ENCODE data around the gene SYT12. TPM values are rescaled to one million over a fixed set of nuclear protein-coding genes. Genes with fewer than 3 reads are reported as not detected.

Gene SYT12, protein sequence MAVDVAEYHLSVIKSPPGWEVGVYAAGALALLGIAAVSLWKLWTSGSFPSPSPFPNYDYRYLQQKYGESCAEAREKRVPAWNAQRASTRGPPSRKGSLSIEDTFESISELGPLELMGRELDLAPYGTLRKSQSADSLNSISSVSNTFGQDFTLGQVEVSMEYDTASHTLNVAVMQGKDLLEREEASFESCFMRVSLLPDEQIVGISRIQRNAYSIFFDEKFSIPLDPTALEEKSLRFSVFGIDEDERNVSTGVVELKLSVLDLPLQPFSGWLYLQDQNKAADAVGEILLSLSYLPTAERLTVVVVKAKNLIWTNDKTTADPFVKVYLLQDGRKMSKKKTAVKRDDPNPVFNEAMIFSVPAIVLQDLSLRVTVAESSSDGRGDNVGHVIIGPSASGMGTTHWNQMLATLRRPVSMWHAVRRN
- total RNA-seq: not detected in 2 replicates

DNA sequence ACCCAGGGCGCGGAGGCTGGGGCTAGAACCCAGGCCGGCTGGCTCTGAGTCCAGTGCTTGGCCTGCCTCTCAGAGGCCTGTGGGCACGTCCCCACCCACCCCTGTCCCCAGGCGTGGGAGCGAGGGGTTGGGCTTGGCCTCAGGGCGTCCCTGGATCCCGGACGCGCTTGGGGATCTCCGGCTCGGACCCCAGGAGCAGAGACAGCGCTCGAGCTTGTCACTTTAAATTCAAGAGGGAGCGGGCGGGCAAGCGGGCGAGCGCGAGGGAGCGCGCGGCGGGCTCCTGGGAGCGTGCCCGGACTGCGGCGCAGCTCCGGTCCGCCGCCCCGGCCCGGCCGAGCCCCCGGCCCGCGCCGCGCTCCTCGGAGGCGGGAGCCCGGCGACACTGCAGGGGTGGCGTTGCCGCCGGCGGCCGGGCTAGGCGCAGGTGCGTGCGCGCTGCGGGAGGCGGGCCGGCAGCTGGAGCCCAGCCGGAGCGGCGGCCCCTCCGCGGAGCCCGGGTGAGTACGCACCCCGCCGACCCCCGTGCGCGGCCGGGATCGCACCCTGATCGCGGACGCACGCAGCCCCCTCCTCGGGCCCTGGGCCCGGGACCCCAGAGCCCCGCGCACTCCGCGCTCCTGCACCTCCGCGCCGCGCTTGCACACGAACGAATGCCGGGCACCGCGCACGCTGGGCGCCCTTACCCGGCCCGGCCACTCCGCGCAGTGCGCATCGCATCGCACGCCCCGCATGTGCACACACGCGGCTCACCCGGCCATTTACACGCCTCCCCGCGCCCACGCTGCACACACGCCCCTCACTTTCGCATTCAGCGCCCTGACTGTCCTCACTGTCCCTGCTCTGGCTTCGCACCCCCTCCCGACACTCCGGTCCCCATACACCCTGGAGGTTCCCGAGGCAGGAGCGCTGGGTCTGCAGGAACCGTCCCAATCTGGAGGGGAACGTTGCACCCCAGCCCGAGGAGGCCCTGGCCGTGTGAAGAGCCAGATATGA, at the start of gene SYT12:
TSS of gene SYT12 (plus strand) at position 174 of the 996 bp plus-strand sequence. CDS start 7,011 bp downstream, outside the sequence.
- Mint-ChIP-seq H3K4me1 (peaks cover 14% of the 10 kb centered on the region), H3K27me3 (peaks cover 60% of the 10 kb centered on the region), H3K27ac (no peak within 1 kb of the TSS), H3K9me3 (no peaks in the 10 kb centered on the region), H3K4me3 (peak within 1 kb of the TSS; percentile 53), H3K36me3 (ENCODE audit: low read depth) (no peaks in the 10 kb centered on the region)
- peak; percentile 64 for DNase-seq
- intact Hi-C loops (cut with micrococcal nuclease): loop anchor here (5.0 kb wide), 1 partner anchor 66 kb away; the partner anchor contains the start of gene PC

DNA sequence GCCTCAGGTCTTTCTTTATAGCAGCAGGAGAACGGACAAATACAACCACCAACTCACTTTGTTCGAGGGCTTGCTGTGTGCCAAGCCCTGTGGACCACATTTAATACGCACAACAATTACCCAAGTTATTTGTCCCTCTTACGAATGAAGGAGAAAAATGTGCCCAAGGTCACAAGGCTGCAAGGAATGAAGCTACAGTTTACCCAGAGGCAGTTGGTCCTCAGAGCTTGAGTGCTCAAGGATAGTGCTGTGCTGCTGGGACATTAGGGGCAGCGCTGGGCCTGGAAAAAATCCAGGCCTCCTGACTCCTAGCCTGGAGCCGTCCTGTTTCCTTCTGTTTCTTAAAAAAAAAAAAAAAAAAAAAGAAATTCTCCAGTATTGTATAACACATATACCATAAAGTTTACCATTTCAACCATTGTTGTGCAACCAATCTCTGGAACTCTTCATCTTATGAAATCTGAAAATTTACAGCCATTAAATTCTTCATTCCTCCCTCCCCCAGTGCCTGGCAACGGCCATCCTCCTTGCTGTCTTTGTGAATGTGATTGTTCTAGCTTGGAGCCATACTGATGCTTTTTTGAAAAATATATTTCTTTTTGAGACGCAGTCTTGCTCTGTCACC, 48.9 kb upstream of the SYT12 start:
- peaks cover 11% of the 10 kb centered on the region for H3K4me1 Mint-ChIP-seq
- no peaks in the 10 kb centered on the region for H3K9me3 Mint-ChIP-seq
- H3K27ac Mint-ChIP-seq: no peak overlapping the region
- DNase-seq: no peak
- no peak overlapping the region for H3K4me3 Mint-ChIP-seq
- intact Hi-C loops (cut with micrococcal nuclease): loop anchor here (10.0 kb wide), 1 partner anchor 89 kb away; no protein-coding TSS in a partner anchor
- peaks cover 2% of the 10 kb centered on the region for H3K27me3 Mint-ChIP-seq
- no peaks in the 10 kb centered on the region for H3K36me3 Mint-ChIP-seq (ENCODE audit: low read depth)

DNA sequence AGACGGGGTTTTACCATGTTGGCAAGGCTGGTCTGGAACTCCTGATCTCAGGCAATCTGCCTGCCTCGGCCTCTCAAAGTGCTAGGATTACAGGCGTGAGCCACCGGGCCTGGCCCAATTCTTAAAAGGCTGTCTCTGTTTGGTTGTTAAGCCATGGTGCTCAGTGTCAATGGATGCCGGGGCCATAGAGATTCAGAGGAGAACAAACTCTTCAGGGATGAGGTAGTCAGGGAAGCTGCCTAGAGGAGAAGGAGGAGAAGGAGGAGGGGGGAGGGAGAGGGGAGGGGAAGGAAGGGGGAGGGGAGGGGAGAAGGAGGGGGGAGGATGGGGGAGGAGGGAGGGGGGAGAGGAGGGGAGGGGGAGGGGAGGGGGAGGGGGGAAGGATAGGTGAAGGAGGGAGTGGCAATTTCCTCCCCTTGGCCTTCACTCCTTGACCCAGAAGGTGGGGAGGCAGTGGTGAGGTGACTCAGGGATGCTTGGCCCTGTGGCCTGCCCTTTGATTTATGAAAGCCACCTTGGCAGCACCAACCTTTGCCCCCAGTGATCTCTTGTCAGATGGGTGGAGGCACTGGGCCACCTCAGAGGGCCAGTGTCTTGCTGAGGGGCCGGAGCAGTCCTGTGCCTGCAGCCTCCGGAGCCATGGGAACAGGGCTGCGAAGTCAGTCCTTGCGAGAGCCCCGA, 48.1 kb upstream of the SYT12 start, which contains the start of gene C11orf86:
TSS of gene C11orf86 (plus strand) at position 581 of the 681 bp plus-strand sequence. CDS start at position 640, 59 bp downstream.
- no peak for DNase-seq
- H3K27me3 Mint-ChIP-seq: peaks cover 2% of the 10 kb centered on the region
- H3K4me3 Mint-ChIP-seq: no peak within 1 kb of the TSS
- peaks cover 11% of the 10 kb centered on the region for H3K4me1 Mint-ChIP-seq
- H3K36me3 Mint-ChIP-seq (ENCODE audit: low read depth): no peaks in the 10 kb centered on the region
- H3K27ac Mint-ChIP-seq: no peak within 1 kb of the TSS
- intact Hi-C loops (cut with micrococcal nuclease): loop anchor here (10.0 kb wide), 1 partner anchor 90 kb away; no protein-coding TSS in a partner anchor
- no peaks in the 10 kb centered on the region for H3K9me3 Mint-ChIP-seq

DNA sequence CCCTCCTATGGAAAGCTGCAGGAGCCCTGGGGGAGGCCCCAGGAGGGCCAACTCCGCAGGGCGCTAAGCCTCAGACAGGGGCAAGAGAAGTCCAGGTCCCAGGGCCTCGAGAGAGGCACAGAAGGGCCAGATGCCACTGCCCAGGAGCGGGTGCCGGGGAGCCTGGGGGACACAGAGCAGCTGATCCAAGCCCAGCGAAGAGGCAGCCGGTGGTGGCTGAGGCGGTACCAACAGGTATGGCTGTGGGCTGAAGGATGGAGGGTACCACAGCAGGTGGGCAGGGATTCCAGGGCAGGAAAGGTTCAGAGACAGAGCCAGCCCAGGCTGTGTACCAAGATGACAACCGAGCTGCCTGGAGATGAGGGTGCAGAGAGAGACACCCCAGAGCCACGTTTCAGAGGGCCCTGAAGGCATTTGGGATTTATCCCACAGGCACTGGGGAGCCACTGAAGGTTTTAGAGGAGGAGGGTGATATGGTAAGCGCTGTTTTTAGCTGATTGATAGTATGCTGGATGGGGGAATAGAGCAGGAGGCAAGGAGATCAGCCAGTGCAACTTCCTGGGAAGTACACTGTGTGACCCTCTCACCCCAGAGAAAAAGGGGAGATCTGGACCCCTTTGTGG, 47.4 kb upstream of the SYT12 start:
- Mint-ChIP-seq H3K27ac (no peak overlapping the region), H3K4me3 (no peak overlapping the region), H3K27me3 (peaks cover 2% of the 10 kb centered on the region), H3K4me1 (peaks cover 7% of the 10 kb centered on the region), H3K9me3 (no peaks in the 10 kb centered on the region), H3K36me3 (ENCODE audit: low read depth) (no peaks in the 10 kb centered on the region)
- intact Hi-C loops (cut with micrococcal nuclease): loop anchor here (10.0 kb wide), 1 partner anchor 91 kb away; no protein-coding TSS in a partner anchor
- no peak for DNase-seq

DNA sequence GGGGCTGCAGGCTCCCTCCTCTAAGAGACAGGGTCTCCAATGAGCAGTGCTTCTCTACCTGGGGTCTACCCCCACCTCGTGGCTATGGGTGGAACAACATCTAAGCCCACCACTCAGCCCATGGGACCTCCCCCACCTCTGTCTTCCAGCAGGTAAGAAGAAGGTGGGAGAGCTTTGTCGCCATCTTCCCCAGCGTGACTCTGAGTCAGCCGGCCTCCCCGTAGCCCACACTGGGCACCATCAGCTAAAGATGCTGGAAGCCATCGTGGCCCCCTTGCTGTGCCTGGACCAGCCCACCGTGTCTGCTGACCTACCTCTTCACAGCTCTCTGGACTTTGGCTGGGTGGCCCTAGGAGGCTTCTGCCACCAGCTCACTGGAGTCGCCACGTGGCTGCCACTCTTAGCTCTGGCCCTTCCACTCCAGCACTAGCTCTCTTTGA, 46.9 kb upstream of the SYT12 start:
- Mint-ChIP-seq H3K4me1 (peaks cover 2% of the 10 kb centered on the region), H3K27me3 (peaks cover 2% of the 10 kb centered on the region), H3K9me3 (no peaks in the 10 kb centered on the region), H3K4me3 (no peak overlapping the region), H3K36me3 (ENCODE audit: low read depth) (no peaks in the 10 kb centered on the region), H3K27ac (no peak overlapping the region)
- peak; percentile 65 for DNase-seq
- intact Hi-C loops (cut with micrococcal nuclease): loop anchor here (10.0 kb wide), 1 partner anchor 91 kb away; no protein-coding TSS in a partner anchor

DNA sequence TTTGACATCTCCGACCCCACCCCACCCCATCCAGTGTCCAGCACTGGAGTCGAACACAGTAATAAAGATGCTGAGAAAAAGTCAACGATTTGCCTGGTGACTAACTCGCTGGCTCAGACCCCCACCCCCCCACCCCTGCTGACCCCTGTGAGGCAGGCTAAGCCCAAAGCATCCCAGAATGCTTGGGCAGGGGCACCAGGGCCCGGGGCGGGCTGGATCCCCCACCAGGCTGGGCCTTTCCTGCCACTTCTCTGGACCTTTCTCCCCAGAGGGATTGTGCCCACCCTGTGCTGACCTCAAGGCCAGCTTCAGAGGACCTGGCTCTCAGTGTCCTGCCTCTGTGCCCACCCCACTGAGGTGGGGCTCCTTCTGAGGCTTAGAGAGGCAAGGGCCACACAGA, 46.0 kb upstream of the SYT12 start:
- Mint-ChIP-seq H3K4me1 (no peaks in the 10 kb centered on the region), H3K4me3 (no peak overlapping the region), H3K9me3 (no peaks in the 10 kb centered on the region), H3K27me3 (peaks cover 2% of the 10 kb centered on the region), H3K27ac (no peak overlapping the region), H3K36me3 (ENCODE audit: low read depth) (no peaks in the 10 kb centered on the region)
- no peak for DNase-seq
- intact Hi-C loops (cut with micrococcal nuclease): loop anchor here (10.0 kb wide), 1 partner anchor 92 kb away; no protein-coding TSS in a partner anchor

DNA sequence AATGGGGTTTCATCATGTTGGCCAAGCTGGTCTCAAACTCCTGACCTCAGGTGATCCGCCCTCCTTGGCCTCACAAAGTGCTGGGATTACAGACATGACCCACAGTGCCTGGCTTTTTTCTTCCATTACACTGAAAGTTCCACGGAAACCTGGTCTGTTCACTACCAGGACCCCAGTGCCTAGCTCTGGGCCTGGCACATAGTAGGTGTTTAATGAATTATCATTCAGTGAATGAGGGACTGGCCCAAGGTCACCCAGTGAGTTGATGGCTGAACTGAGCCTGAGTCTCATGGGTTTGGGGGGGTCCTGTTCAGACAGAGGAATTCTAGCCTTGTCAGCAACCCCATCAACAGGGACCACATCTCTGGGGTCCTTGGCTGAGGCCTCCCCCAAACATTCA, 44.7 kb upstream of the SYT12 start:
- DNase-seq: no peak
- intact Hi-C loops (cut with micrococcal nuclease): loop anchor here (10.0 kb wide), 1 partner anchor 93 kb away; no protein-coding TSS in a partner anchor
- Mint-ChIP-seq H3K4me3 (no peak overlapping the region), H3K9me3 (no peaks in the 10 kb centered on the region), H3K27me3 (no peaks in the 10 kb centered on the region), H3K27ac (no peak overlapping the region), H3K4me1 (no peaks in the 10 kb centered on the region), H3K36me3 (ENCODE audit: low read depth) (no peaks in the 10 kb centered on the region)

DNA sequence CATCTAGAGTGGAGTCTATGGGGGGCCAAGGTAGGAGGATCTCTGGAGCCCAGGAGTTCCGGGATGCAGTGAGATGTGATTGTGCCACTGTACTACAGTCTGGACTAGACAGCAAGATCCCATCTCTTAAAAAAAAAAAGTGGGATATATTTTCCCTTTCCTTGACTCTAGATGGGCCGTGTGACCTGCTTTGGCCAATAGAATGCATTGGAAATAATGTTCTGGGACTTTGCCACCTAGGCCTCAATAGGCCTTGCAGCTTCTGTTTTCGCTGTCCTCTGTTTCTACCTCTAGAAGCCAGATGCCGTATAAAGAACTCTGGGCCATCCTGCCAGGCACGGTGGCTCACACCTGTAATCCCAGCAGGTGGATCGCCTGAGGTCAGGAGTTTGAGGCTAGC, 44.2 kb upstream of the SYT12 start:
- H3K4me3 Mint-ChIP-seq: no peak overlapping the region
- H3K4me1 Mint-ChIP-seq: no peaks in the 10 kb centered on the region
- no peak for DNase-seq
- no peaks in the 10 kb centered on the region for H3K36me3 Mint-ChIP-seq (ENCODE audit: low read depth)
- no peak overlapping the region for H3K27ac Mint-ChIP-seq
- no peaks in the 10 kb centered on the region for H3K27me3 Mint-ChIP-seq
- intact Hi-C loops (cut with micrococcal nuclease): loop anchor here (10.0 kb wide), 1 partner anchor 94 kb away; no protein-coding TSS in a partner anchor
- H3K9me3 Mint-ChIP-seq: no peaks in the 10 kb centered on the region

DNA sequence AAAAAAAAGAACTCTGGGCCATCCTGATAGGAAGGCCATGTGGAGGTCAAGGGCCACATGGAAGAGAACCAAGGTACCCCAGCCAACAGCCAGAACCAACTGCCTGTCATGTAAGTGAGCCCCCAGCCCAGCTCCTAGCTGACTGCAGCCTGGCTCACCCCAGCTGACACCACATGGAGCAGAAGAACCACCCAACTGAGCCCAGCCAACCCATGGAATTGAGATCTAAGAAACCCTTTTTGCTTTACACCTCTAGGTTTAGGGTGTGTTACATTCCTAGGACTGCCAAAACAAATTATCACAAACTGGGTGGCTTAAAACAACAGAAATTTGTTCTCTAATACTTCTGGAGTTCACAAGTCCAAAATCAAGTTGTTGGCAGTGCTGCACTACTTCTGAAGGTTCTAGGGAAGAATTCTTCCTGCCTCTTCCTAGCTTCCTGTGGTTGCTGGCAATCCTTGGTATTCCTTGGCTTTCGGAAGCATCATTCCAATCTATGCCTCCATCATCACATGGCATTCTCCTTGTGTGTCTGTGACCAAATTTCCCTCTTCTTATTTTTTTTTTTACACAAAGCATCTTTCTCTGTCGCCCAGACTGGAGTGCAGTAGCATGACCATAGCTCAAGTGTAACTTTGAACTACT, 43.5 kb upstream of the SYT12 start:
- Mint-ChIP-seq H3K4me3 (no peak overlapping the region), H3K27me3 (no peaks in the 10 kb centered on the region), H3K4me1 (no peaks in the 10 kb centered on the region), H3K36me3 (ENCODE audit: low read depth) (no peaks in the 10 kb centered on the region), H3K9me3 (no peaks in the 10 kb centered on the region), H3K27ac (no peak overlapping the region)
- no peak for DNase-seq
- intact Hi-C loops (cut with micrococcal nuclease): loop anchor here (10.0 kb wide), 1 partner anchor 95 kb away; no protein-coding TSS in a partner anchor

DNA sequence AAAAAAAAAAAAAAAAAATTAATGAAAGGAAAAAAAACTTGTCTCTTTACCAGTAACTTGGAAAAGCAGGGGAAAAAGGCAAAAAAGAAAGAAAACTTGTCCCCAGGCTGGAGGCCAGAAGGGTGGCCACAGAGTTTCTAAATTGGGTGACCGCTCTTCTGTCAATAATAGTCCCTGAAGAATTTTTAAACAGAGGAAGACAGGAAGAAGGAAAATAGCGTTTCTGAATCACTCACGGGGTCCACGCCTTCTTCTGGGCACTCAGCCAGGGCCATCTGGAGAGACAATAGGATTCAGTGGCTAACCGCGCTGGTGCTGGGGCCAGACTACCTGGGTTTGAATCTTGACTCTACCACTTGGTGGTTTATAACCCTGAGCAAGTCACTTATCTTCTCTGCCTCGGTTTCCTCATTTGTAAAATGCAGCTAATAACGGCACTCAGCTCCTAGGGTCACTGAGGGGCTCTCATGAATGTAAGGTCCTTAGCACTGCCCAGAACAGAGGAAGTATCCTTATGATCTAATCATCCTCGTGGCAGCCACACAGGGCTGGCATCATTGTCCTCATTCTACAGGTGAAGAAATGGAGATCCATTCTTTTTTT, 40.9 kb upstream of the SYT12 start:
- no peak overlapping the region for H3K27ac Mint-ChIP-seq
- H3K9me3 Mint-ChIP-seq: no peaks in the 10 kb centered on the region
- H3K4me1 Mint-ChIP-seq: no peaks in the 10 kb centered on the region
- peaks cover 1% of the 10 kb centered on the region for H3K27me3 Mint-ChIP-seq
- no peaks in the 10 kb centered on the region for H3K36me3 Mint-ChIP-seq (ENCODE audit: low read depth)
- DNase-seq: no peak
- intact Hi-C loops (cut with micrococcal nuclease): no loop called here
- H3K4me3 Mint-ChIP-seq: no peak overlapping the region

DNA sequence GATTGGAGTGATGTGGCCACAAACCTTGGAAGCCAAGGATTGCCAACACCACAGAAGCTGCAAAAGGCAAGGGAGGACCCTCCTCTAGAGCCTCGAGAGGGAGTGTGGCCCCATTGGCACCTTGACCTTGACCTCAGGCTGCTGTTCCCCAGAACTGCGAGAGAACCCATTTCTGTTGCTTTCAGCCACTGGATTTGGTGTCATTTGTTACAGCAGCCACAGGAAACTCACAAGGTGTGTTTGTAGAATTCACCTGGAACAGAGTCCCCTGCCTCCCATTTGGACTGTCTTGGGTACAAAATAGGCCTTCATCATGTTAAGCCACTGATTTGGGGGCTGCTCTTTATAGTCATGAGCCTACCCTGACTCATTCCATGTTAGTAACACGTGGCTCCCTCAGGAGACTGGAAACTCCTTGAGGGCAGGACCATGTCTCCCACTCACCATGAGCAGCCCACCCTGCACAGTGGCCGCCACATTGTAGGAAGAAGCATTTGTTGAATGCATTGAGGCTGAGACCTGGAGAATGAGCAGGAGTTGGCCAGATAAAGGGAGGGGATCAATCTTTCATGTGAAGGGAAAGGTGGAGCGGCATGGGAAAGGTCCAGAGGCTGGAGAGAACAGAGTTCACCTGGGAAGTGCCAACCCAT, 39.5 kb upstream of the SYT12 start:
- DNase-seq: no peak
- Mint-ChIP-seq H3K36me3 (ENCODE audit: low read depth) (no peaks in the 10 kb centered on the region), H3K9me3 (no peaks in the 10 kb centered on the region), H3K27me3 (peaks cover 1% of the 10 kb centered on the region), H3K27ac (no peak overlapping the region), H3K4me3 (no peak overlapping the region), H3K4me1 (no peaks in the 10 kb centered on the region)
- intact Hi-C loops (cut with micrococcal nuclease): no loop called here
